IPS DF 19.7 (cell line): ENCODE measurements around the gene TTC28.
"Not testable (repeated sequence)": the region's sequence is repeated elsewhere in the genome, so short reads cannot be mapped to it uniquely, and the experiment has no call there.

Source experiments
- DNase-seq: peaks from one replicate; pipeline ENCODE4 v3.0.0-alpha.2; 2013; ENCODE audit warnings: low read depth, low spot score

TTC28 gene

DNA sequence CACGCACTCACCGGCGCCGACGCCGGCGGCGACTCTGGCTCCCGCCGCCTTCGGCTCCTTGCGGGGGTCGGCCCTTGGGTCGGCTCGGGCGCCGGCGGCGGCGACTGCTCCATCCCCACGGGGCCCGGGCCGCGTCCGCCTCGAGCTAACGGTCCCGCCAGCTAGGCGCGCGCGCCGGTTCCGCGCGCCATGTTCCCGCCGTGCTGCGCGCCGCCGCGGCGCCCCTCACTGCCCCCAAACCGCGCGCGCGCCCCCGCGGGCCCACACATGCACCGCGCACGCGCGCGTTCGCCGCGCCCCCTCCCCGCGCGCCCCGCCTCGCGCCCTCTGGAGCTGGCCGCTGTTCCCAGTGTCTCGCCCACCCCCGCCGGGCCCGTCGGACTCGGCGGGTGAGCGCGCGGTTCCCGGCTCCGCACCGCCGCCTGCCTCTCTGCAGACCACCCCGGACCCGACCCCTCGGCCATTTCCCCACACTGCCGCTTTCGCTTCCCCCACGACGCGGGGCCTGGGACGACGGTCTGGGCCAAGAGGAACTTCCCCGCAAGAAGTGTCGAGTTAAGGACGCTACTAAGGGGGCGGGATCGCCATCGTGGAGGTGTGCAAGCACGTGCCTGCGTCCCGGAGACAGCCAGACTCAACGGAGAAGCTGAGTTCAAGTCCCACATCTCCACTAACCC, at the start of gene TTC28:
Gene TTC28 (minus strand): TSS at position 230 of the 677 bp plus-strand sequence. CDS start 117 bp downstream, at position 113.
- DNase-seq, result not testable (repeated sequence)

GRCh38 chr22:28728621-28729313, 49.1 kb upstream of the TTC28 start:
- DNase-seq, result no peak

GRCh38 chr22:28728002-28728401, 48.4 kb upstream of the TTC28 start:
- DNase-seq, result no peak

DNA sequence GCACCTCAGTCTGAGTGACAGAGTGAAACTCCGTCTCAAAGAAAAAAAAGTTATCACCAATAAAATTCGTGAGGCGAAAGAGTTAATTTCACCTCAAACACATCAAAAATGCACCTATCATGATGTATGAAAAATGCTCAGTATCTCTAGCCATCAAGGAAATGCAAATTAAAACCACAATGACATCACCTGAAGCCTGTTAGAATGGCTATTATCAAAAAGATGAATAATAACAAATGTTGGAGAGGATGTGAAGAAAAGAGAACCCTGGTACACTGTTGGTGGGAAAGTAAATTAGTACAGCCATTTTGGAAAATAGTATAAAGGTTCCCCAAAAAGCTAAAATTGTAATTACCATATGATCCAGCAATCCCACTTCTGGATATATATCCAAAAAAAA, 38.4 kb upstream of the TTC28 start:
- DNase-seq, result no peak

DNA sequence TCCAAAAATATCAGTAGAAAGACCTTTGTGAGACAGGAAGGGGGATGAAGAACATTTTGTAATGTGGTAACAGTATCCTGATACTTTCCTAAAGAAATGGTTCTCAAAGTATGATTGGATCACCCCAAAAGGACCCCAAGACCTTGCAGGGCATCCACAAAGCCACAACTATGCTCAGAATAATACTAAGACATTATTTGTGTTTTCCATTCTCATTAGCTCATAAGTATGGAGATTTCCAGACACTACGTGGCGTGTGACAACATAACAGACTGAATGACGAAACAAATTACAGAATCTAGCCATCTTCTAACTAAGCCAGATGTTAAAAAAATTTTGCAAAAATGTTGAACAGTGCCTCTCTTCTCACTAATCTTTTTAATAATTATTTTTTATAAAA, 37.0 kb upstream of the TTC28 start:
- no peak for DNase-seq

- no peak for DNase-seq
Measured at GRCh38 chr22:28715611-28716010, 36.0 kb upstream of the TTC28 start.

- no peak for DNase-seq
Measured at GRCh38 chr22:28714043-28714628, 34.5 kb upstream of the TTC28 start.

- DNase-seq, result no peak
Measured at GRCh38 chr22:28711820-28712777, 32.5 kb upstream of the TTC28 start.

- DNase-seq, result no peak
Measured at GRCh38 chr22:28711341-28711740, 31.7 kb upstream of the TTC28 start.

- no peak for DNase-seq
Measured at GRCh38 chr22:28710576-28711191, 31.0 kb upstream of the TTC28 start.

DNA sequence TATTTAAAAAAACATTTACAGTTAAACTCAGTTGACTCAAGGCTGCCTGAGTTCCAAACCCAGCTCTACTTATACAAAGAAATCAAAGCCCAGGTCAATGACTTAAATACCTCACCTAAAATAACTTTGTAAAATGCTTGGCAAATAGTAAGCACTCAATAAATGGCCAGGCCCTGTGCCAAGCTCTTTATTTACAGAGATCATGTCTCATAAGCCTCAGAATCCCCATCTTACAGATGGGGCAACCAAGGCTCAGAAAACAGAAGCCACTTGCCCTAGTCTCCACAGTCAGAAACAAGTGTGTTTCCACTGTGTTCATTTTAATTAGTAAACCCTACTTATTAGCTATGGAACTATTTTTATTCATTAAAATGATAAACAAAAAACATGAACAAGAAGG, 30.5 kb upstream of the TTC28 start:
- DNase-seq, result no peak

DNA sequence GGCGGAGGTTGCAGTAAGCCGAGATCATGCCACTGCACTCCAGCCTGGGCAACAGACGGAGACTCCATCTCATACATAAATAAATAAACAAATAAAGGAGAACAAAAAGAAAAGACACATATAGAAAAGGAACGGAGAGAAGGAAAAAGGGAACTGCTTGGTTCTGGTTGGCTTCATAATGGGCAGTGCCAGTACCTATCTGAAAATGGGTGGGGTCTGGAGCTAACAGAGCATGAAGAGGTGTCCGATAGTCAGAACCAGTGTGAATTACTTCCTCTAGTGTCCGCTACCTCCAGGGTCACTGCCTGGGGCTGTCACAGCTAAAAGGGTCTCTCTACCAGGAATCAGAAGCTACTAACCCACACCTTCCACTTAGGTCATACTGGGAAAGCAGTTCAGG, 27.2 kb upstream of the TTC28 start:
- DNase-seq, result no peak

GRCh38 chr22:28703436-28703835, 23.8 kb upstream of the TTC28 start:
- DNase-seq, result no peak

- no peak for DNase-seq
Measured at GRCh38 chr22:28702891-28703290, 23.3 kb upstream of the TTC28 start.

DNA sequence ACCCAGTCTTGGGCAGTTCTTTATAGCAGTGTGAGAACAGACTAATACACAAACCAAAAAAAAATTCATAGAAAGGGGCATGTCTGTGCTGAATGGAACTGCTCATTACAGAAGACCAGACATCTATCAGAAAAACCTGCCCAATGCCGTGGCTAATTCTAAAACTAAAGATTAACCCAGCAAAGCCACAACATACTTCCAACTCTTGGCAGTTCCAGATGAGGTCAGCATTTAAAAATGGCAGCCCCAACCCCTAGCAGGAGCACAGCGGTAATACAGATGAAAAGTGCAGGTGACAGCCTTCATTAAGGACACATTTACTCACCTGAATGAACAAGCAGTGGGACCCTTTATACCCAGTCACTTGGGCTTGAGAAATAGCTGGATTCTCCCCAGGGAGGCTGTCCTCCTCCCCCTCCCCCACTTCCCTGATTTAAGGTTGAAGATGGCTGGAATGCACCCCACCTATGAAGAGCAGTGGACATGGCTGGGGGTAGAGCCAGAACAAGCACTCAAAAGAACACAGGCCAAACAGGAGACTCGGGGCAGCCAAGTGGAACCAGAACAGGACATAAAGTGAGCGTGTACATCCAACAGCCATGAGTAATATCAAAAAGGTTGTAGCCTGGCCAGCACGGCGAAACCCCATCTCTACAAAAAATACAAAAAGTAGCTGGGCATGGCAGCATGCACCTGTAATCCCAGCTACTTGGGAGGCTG, 13.6 kb upstream of the TTC28 start:
- not testable (repeated sequence) for DNase-seq

GRCh38 chr22:28689796-28690195, 10.2 kb upstream of the TTC28 start:
- DNase-seq, result not testable (repeated sequence)

- DNase-seq, result not testable (repeated sequence)
Measured at GRCh38 chr22:28682966-28683365, 3.3 kb upstream of the TTC28 start.

- not testable (repeated sequence) for DNase-seq
Measured at GRCh38 chr22:28680813-28681490, 1.3 kb upstream of the TTC28 start.

DNA sequence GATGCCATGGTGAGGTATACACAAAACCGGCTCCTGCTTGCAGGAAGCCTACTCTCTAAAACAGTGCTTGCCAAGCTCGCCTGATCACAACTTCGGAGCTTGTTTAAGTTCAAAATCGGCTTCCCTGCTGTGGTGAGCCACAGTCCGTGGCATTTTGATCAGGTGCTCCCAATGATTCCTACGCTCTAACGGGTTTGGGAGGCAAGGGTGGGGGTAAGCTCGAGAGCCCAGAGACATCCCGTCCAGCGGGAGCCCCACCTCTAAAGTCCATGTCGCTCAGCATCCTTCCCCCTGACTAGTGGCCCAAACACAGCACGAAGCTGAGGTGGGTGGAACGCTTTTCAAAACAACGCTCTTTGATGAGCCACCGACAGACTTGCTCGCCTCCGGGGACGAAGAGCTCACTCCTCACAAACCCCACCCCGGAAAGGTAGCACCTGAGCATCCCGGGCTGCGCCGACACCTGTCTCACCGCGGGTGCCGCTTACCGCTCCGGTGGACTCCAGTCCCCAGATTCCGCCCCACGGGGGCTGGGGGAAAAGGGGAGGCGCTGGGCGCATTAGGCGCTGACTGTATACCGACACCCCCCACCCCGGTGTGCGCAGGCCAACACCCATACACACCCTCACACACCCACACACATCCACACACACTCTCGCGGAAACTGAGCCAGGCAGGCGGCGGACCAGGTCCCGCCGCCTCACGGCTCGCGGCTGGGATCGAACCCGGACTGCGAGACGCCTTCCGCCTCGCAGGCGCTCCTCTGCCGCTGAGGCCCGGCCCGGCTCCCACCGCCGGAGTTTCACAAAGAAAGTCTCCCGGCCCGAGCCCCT, 646 bp downstream of the TTC28 start:
- DNase-seq, result not testable (repeated sequence)
